Uterus (tissue), 2 donors: Measurements from ENCODE around the gene DST.

Source experiments
- CTCF ChIP-seq, 4 experiments: fragments of 200-600 bp in 2 of 4; fragments of 450-650 bp in 2 of 4; sonication (generic) in 2 of 4; IDR thresholded peaks; one replicate each; pipeline ENCODE4 v1.5.1; 2016 to 2019; ENCODE audit warnings: antibody characterized with exemption in 4 of 4, mild to moderate bottlenecking in 2 of 4, moderate library complexity in 1 of 4
- POLR2A ChIP-seq, 2 donors: fragments of 450-650 bp; IDR thresholded peaks; one replicate each; pipeline ENCODE4 v1.6.1; 2016; ENCODE audit warnings: antibody characterized with exemption in 2 of 2, mild to moderate bottlenecking in 1 of 2, moderate library complexity in 1 of 2

GRCh38 chr6:56671160-56671559 is 28.5 kb upstream of the DST start:
- TF ChIP-seq CTCF (IDR thresholded peaks at IDR 0.05) (no peak), POLR2A (IDR thresholded peaks at IDR 0.05) (no peak)
